ENCODE results near the gene SEZ6L2.

GRCh38 chr16:29854520-29855100 is 44.7 kb downstream of the SEZ6L2 start:
- TF ChIP-seq, protein P1, sequence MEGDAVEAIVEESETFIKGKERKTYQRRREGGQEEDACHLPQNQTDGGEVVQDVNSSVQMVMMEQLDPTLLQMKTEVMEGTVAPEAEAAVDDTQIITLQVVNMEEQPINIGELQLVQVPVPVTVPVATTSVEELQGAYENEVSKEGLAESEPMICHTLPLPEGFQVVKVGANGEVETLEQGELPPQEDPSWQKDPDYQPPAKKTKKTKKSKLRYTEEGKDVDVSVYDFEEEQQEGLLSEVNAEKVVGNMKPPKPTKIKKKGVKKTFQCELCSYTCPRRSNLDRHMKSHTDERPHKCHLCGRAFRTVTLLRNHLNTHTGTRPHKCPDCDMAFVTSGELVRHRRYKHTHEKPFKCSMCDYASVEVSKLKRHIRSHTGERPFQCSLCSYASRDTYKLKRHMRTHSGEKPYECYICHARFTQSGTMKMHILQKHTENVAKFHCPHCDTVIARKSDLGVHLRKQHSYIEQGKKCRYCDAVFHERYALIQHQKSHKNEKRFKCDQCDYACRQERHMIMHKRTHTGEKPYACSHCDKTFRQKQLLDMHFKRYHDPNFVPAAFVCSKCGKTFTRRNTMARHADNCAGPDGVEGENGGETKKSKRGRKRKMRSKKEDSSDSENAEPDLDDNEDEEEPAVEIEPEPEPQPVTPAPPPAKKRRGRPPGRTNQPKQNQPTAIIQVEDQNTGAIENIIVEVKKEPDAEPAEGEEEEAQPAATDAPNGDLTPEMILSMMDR (conservative IDR thresholded peaks at IDR 0.05), result no peak
- TF ChIP-seq EZH2 (IDR thresholded peaks at IDR 0.05; ENCODE audit: low read depth), result no peak

Data from PC-9 (cell line).